HG03460 (cell line): Measurements from ENCODE around the gene REG4.
"Not testable (repeated sequence)": the region's sequence is repeated elsewhere in the genome, so short reads cannot be mapped to it uniquely, and the experiment has no call there.

Experiments
- ATAC-seq: cut with Tn5 transposase; IDR thresholded peaks from one replicate; pipeline ENCODE4 v1.9.1; 2021; ENCODE audit not compliant: unreplicated experiment

REG4 gene

DNA sequence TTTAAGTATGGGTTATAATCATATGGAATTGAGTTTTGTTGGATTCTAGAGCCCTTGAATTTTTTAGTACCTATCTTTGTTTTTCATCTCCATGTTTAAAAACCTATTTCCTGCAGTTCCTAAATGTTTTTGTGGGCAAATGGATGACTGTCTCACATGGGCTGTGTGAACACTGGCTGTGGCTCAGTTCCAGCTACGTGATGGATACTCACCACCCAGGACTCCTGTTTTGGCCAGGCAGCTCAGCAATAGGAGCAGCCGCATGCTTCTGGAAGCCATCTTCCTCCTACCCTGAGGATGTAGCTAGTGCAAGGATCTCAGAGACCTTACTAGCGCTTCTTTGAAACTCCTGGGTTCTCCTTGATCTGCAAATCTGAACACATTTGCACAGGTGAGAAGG lies 2.8 kb downstream of the REG4 start:
- no peak for ATAC-seq

DNA sequence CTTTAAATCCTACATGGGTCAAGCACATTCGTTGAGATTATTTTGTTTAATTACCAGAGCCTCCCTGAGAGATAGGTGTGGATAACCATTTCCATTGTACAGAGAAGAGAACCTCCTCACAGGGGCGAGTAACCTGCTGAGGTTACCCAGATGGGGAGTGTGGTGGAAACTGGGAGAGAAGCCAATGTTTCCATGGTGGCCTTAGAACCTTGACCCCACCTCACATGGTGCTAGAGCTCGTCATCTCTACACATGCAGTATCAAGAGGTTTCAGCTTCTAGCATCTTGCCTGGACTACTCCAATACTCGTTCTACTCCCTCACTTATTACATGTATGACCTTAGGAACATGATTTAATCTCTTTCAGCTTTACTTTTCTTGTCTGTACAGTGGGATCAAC lies 4.8 kb downstream of the REG4 start:
- no peak for ATAC-seq

DNA sequence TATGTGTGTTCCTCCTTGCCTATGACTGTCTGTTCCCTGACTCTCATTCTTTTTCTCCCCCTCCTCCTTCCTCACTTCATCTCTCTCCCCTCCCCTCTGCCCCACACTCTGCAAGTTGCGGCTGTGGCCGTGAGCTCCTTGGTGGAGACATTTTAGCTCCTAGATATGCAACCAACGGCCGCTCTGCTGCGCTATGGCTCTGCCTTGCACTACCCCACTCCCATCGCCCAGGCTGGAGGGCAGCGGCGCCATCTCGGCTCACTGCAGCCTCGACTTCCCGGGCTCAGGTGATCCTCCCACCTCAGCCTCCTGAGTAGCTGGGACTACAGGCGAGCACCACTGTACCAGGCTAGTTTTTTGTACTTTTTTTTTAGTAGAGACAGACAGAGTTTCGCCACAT lies 5.5 kb downstream of the REG4 start:
- no peak for ATAC-seq

DNA sequence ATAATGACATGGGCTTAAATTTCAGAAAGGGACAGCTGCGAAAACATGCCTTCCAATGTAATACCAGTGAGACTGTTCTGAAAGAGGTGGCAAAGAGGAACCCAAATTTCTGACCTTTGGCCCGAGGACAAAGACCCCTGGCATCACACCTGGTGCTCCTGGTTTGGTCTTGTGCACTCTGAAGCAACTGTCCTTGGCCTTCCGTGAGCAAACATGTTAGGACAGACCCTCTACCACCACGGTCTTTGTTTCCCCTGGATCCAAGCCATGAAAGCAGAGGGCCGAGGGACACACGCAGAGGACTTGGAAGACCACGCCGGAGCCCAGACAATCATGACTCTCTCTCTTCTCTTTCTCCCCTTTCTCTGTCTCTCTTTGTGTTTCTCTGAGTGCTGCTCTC lies 6.0 kb downstream of the REG4 start:
- no peak for ATAC-seq

DNA sequence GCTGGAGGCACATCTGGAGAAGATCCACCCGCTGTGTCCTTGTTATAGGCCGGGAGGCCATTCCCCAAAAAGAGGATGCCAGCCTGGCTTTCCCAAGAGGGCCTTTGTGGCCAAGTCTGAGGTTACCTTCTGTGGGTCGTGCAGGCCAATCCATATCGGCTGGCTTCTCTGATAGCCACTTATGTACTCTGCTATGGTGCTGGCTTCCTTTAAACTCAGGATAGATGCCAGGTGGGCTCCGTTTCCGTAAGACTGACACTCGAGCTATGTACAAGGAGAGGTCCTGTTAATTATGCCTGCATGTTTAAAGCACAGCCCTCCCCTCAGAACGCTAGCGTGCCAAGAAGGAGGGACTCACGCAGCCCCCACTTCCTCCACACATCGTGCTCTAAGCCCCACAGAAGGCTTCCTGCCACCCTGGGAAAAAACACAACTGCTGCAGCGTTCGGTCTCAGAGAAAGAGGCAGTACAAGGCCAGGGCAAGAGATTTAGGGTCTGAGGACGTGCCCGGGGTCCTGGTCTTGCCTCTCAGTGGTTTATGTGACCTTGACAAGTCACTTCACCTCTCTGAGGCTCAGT lies 11.6 kb downstream of the REG4 start:
- ATAC-seq = no peak

DNA sequence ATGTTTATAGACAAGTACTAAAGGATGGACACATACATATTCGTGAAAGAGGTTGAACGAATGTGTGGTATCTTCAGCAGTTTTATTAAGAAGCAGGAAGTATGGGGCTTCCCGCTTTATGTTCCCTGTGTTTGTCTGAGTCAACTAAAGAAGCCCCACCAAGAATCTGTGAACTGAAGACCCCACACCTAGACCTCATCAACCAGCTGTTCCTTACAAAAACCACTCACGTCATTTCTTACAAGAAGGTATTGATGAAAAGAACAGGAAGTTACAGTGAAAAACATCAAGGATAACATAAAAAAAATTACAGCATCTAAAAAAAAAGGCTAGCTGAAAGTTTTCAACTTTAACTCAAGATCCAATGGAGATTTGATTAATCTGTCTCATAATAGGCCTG lies 12.3 kb downstream of the REG4 start:
- no peak for ATAC-seq

DNA sequence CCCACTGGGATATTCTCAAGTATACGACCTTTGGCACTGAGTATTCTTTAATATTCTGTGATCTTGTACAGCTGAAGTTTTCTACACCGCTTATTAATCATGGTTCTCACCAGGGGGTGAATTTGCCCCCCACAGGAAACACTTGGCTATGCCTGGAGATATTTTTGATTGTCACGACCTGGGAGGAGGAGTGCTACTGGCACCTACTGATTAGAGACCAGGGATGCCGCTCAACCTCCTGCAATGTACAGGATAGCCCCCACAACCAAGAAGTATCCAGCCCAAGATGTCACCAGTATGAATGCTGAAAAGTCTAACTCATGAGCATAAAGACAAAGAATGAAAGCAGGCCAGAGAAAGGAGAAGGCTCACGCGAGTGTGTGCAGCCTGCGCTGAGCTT lies 13.7 kb downstream of the REG4 start:
- ATAC-seq = no peak

DNA sequence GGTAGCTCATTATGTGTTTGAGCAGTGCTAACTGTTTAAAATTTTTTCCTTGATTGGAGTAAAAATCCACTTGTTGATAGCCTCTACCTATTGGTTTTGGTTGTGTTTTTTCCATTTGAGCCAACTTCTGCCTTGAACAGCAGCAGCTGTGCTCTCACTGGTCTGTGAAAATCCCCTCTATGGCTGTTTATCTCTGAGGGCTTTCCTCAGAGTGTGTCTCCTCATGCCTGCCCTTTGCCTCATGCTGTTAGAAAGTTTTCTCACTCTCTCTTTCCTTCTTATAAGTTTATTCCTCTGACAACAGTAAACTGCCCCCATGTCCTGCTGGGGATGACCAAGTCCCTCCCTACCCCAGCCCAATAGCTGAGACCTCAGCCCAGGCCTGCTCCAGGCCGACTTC lies 14.1 kb downstream of the REG4 start:
- ATAC-seq = no peak

DNA sequence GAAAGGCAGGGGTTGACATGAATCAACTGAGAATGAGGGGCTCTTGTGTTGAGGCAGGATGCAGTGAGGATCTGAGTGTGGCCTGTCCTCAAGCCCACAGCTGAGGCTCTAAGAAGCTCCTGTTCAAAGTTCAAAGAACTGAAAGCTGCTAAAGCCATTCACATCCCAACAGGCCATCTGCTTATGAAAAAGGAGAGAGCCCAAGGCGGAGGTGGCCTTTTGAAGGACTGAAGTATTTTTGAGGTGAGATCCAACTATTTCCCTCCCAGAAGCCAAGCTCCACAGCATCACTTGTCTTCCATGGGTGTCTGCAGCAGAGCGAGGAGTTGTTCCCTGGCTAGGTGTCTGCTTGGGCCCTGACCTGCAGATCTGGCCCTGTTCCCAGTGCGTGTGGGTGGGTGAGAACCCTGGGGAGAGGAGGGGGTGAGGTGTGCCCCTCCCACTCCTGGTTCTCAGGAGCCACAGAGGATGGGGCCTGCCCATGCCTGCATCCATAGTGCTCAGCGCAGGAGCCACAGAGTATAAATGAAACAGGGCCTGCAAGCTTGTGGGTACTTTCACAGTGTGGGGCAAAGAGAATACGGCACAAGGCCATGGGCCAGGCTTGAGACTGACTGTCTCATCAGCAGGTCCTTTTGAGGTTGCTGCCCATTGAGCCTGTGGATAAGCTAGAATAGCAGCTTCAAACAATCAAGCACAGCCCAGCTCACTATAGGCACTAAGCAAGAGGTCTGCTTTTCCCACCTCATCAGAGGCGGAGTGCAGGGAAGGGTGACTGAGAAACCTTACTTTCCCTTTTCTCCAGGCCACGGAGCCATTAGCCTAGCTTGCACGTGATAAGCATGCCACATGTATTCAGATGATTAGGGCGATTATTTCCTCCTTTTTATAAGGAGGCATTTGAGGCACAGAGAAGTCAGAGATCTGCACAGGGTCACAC lies 15.7 kb downstream of the REG4 start:
- no peak for ATAC-seq

DNA sequence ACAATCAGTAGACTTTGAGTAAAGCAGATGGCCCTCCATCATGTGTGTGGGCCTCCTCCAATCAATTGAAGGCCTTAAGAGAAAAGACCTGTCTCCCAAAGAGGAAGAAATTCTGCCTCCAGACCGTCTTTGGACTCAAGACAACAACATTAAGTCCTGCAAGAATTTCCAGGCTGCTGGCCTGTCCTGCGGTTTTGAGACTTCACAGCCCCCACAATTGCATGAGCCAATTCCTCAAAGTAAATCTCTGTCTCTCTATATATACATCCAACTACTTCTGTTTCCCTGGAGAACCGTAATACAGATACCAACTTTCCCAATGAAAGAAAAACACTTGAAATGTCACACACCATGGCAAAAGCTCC lies 16.4 kb downstream of the REG4 start:
- no peak for ATAC-seq

DNA sequence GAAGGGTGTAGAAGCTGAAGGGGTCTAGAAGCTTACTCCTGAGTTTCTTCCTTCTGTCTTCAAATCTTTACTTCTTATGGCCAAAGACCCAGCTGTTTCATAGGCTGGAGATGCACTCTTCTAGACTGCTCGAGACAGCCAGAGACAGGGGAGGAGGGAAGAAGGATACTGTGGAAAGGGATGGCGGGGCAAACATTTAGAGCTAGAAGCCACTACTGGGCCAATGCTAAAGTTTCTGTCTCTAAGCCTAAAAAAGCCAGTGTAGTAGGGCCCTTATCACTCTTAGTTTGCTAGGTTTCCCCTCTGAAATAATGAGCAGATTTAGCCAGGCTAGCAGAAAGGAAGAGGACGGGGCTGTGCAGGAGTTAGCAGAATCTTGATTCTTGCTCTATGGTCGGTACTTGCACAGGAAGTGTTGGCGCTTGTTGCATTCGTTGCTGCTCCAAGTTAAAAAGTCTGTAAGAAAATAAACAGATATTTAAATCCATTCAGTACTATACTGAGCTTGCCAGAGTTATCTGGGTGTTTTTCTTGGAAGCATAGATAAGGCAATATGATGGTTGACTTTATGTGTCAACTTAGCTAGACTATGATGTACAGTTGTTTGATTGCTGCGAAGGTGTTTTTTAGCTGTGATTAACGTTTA lies 16.9 kb downstream of the REG4 start:
- ATAC-seq = no peak

DNA sequence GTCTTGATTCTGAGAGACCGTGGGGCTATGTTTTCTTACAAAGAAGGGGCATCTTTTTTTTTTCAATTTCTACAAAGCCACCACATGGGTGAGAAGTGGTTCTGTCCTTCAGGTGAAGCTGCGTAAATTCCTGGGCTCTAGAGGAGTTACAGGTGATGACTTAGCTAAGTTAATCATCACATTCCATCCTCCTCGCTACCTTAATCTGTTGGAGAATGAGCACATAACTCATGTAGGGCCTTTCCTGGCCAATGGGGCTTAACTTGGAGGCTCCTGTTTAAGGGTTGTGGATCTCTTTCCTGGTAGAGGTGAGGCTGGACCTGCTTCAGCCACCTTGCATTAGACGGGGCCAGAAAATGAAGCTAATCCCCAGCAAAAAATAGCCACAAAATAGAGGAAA lies 19.9 kb downstream of the REG4 start:
- no peak for ATAC-seq

DNA sequence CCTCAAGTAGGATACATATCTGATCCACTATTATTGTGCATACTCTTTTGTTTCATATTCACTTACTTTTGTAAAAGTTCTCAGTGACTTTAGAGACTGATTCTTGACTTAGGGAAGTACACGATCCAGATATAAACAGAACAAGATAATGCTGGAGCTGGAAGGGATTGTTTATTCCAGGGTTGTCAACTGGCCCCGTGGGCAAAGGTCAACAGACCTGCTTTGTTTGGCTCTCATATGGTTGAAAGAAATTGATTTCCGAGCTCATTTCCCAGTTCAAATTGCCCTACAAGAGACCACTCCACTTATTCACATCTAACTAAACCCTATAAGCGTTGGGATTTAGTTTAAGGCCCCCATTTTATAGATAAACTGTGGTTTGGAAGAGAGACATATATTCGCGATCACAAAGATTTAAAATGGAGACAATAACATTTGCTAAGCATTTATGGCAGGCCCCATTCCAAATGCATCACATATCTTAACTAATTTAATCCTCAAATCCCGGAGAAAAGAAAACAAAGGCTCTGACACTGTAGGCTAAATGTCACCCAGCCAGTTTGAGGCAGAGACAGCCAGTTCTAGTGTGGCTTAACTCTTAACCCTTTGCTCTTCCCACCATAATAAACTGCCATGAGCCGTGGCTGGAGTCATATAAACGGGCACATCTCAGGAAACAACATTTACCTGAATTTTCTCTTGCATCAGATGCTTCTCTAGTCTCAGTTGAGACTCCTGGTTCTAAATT lies 20.6 kb downstream of the REG4 start:
- no peak for ATAC-seq

DNA sequence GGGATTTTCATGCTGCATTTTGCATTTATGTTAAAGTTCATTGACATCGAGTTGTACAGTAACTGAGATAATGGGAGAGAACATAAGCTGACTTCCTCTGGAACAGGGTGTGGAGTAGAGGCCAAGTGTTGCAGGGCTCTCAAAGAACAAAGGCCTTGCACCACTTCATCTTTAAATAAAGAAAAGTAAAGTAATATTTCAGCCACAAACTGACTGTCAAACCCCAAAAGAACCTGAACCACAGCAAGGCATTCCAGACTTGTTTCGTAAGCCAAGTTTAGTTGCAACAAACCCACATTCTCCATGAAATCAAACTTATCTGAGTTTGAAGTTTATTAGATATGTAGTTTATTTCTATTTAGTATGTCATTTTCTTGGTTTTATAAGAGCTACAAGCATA lies 23.5 kb downstream of the REG4 start:
- ATAC-seq = no peak

DNA sequence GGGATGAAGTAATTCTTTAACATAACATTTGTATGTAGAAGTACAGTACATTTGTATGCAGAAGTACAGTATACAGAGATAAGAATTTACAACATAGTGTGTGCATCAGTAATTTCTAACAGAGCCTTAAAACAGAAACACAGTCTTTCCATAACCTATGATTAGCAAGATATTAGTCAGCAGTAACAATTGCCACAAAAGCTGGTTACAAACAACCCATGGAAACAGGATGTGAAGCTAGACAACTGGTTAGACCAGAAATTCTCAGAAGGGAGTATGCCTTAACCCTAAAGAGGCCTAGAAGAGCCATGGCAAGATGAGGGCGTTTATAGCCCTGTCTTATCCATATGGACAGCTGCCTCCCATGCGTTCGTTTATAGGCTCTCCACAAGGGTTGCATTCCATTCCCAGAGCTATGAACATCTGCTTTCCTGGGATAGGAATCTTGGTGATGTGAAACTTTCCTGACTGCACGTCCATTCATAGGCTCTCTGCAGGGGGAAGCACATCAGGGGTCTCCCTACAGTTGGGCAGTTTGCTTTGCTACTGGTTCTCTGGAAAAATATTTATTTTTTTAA lies 24.7 kb downstream of the REG4 start:
- not testable (repeated sequence) for ATAC-seq

DNA sequence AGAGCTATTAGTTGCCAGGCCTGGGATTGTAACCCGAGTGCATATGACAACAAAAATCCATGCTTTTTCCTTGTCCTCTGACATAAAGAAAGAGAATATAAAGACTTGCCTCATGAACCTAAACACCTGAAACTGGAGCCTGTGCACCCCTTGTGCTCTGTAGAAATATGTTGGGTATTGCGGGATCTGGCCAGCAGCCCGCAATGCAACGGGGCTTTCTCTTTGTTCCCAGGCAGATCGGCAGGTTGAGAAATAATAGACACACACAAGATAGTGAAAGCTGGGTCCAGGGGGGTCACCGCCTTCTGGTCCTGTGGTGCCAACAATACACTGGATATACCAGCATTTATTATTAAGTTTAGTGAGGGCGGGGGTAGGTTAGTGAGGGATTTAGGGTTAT lies 25.2 kb downstream of the REG4 start:
- not testable (repeated sequence) for ATAC-seq

DNA sequence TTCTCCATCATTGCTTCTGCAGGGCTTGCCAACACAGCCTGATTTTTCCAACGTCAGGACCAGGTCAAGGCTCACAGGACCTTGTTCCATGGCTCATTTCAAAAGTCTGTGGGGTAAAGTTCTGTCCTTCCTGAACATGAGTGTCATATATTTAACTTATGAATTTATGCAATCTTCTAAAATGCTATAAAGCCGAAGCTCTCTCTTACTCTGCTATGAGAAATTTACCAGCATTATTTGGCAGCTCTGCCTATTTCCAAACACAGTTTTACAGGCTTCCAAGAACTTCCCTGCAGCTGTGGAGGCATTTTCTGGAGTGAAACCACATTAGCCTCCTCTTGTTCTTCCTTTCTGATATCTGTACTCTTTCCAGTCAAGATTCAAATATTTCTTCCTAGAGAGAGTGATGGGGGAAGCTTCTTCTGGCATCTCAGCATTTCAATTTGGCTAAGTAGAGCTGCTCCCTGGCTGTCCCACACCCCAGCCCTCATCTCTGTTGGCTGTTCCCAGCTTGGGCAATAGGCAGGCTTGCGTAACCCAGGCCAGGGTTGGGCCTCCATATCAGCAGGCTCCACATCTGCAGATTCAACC lies 27.0 kb downstream of the REG4 start:
- no peak for ATAC-seq

DNA sequence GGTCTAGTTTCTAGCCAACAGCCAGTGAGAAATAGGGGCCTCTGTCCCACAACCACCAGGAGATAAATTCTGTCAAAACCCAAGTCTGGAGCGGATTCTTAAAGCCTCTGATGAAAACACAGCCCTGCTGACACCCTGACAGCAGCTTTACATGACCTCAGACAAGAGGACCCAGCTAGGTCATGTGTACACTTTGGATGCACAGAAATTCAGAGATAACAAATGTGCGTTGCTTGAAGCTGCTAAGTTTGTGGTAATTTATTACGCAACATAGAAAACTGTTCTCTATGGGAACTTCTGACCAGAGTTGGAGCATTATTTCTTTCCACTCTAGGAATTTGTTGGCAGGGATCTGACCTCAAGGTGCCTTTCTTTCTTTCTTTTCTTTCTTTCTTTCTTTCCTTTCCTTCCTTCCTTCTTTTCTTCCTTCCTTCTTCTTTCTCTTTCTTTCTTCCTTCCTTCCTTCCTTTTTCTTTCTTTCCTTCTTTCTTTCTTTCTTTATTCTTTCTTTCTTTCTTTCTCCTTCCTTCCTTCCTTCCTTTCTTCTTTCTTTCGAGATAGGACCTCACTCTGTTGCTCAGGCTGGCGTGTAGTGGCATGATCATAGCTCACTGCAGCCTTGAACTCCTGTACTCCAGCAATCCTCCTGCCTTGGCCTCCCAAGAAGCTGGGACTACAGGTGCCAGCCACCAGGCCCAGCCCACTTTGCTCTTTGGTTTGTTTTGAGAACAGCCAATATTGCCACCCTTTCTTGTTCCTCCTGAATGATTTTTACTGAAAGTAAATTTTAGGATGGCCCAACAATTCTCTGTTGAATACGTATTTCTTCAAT lies 27.7 kb downstream of the REG4 start:
- ATAC-seq = no peak

DNA sequence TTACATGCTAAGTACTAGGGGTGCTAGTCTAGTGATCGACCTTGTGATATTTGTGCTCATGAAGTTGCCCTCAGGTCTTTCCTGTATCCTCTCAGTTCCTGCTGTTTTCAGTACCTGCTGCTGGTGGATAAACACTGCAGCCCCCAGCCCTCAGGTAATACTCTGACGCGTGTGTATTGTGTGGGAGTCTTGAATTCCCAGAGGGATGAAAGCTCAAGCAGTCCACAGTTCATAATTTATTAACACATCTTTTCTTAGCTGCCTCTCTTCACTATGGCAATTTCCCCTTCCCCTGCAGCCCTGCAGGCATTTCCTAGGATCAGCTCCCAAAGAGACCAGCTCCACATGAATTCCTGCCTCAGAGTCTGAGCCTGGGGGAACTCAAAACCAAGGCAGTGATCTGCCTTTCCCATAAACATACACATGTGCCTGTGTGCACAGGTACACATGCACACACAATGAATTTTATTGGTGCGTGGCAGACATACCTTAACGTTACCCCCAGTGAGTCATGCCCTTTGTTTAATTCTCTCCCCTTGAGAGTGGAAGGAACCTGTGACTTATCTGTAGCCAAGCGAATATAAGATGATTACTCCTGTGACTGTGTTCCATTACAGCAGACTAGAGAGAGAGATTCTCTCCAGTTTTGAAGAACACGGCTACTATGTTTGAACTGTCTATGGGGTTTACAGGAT lies 28.5 kb downstream of the REG4 start:
- no peak for ATAC-seq
